Stimulated activated CD8-positive, alpha-beta memory T cell treated with anti-CD3 and anti-CD28 coated beads, Interleukin-15, amount 100 ng/mL, for 48 hours (primary cell): ENCODE data around the gene TDP1.
A peak's percentile ranks its signal among the peaks of the same experiment; 100 is the strongest.
"Not testable (repeated sequence)": the region's sequence is repeated elsewhere in the genome, so short reads cannot be mapped to it uniquely, and the experiment has no call there.

Source experiments
- DNase-seq, 2 donors: peaks; one replicate each; pipeline ENCODE4 v3.0.0-alpha.2; 2020; ENCODE audit warnings: low read depth in 2 of 2

Gene TDP1

DNA sequence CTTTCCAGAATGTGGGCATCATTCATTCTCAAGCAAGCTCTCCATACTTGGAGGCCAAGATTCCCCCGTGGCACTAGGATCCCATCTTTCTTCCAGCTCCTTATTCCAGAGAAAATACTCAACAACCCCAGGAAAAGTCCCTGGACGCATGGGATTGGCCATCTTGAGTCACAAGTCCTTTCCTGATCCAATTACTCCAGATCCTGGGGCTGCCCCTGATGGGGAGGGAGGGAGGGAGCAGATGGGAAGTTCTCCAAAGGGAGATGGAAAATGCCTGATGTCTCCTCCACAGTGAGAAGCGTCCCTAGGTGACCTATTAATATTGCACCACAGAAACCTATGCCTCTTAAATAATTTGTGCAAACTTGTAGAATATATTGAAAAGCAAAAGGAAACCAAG is 93.7 kb downstream of the TDP1 start:
- DNase-seq: no peak

DNA sequence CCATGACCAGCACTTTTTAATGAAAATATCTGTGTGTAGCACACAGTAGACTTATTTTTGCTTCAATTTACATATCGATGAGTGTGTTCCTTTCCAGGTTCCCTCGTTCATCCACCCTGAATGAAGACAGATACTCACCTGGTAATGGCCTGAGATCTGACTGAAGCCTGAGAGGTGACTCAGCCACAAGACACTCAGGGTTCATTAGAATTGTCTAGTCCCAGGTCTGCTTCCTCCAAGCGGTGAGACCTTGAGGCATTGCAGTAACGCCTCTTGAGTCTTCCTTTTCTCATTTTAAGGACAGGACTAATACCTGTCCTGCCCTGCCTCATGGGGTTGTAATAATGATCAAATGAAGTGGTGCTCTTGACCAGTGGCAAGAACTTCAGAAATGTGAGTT is 94.5 kb downstream of the TDP1 start:
- DNase-seq: no peak

DNA sequence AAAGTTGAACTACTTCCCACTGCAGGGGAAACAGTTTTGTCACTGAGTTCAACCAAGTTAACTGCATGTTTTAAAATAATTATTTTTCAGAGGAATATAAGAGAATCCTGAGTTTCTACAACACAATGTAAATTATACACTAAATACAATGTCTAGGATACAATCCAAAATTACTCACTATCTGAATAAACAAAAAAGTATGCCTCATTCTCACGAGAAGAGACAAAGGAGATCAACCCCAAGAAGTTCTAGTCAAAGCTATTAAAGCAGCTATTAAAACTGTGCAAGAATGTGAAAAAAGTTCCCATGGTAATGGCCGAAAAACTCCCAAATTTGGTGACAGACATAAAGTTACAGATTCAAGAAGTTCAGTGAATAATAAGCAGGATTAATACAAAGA is 97.3 kb downstream of the TDP1 start:
- DNase-seq: no peak

- no peak for DNase-seq
These were observed 99.1 kb downstream of the TDP1 start for GRCh38 chr14:90054803-90055202.

DNA sequence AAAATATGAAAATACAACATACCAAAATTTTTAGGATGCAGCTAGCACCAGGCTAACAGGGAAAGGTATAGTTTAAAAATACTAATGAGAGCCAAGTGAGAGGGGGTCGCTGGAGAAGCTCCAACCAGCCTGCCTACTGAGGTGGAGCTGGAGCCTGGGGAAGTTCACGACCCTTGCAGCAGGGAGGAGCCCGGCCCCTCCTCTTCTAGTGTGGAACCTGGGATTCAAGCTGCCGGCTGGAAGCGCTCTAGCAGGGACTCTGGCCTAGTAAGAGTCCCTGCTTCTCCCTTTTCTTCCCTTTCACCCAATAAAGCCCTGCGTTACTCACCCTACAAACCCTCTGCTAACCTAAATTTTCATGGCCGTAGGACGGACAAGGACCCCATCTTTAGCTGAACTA is 101.1 kb downstream of the TDP1 start:
- no peak for DNase-seq

GRCh38 chr14:90058876-90059458 is 103.2 kb downstream of the TDP1 start:
- no peak for DNase-seq

- peak; percentile 42 to 55 for DNase-seq
These were observed 104.7 kb downstream of the TDP1 start for GRCh38 chr14:90060312-90060964.

- DNase-seq: no peak
These were observed 105.4 kb downstream of the TDP1 start for GRCh38 chr14:90060965-90061684.

DNA sequence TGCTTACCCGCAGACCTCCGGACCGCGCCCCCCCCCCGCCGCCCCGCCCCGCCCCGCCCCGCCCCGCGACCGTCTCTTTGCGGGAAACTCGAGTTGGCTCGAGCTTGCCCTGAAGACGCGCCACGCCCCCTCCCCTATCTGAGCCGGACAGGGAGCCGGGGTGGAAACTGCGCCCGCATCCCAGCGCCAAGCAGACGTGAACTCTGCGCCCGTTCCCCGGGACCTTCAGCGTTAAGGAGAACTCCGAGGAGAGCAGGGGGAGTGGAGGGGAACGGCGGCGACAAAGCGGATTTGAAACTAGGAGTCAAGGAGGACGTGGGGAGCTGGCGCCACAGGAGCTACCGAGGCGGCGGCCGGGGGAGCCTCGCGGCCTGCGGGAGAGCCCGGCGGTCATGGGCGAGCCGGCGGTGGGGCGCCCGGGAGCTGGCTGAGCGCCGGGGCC is 106.0 kb downstream of the TDP1 start, which contains the start of gene KCNK13:
KCNK13 (plus strand) TSS at position 310 of the 442 bp plus-strand sequence. CDS start 212 bp downstream, outside the sequence.
- no peak for DNase-seq

GRCh38 chr14:90062127-90062794 is 106.5 kb downstream of the TDP1 start:
- no peak for DNase-seq

DNA sequence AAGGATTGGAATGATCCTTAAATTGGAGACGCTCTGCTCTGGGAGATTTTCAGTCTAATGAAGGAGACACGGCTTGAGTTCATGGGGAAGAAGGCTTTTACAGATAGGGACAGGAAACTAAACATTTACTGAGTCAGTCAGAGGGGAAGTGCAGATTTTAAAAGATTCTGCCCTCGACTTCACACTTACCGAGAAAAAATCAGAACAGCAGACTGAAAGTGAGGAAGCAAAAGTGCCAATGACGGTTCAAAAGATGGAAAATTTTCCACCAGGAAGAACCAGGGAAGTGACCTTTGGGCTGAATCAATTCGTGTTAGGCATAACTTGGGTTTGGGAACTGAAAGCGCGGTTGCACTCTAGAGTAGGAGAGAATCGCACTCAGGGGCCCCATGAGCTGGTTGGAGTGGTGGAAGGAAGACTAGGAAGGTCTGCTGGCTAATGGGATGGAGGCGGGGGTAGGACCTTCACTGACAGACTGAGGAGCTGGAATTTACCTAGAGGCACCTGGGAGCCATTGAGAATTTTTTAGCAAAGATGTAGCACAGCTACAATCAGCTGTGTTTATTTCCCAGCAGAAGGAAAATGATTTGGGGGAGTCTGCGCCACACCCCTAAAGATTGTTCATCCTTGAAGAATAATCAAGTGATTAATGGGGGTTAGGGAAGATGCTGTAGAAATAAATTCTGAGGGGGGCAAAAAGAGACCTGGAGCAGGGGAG is 107.3 kb downstream of the TDP1 start:
- no peak for DNase-seq

- no peak for DNase-seq
These were observed 116.6 kb downstream of the TDP1 start for GRCh38 chr14:90072350-90072749.

GRCh38 chr14:90079576-90079975 is 123.8 kb downstream of the TDP1 start:
- no peak for DNase-seq

- DNase-seq: no peak
These were observed 131.7 kb downstream of the TDP1 start for GRCh38 chr14:90087433-90087832.

DNA sequence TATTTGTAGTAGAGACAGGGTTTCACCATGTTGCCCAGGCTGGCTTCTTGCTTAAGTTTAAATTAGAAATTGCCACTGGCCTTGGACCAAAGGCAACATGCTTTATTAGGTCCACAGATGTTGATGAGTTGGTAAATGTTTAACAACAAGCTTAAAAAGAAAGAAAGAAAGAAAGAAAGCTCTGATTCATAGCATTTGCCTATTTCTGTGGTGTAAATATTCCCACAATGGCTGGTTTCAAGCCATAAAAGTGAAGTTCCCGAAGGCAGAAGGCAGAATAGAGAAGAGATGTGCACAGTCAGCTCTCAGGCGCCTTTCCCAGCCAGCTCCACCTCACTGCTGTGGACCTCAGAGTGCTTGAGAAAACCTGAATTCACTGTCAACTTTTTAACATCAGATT is 132.4 kb downstream of the TDP1 start:
- DNase-seq: no peak

DNA sequence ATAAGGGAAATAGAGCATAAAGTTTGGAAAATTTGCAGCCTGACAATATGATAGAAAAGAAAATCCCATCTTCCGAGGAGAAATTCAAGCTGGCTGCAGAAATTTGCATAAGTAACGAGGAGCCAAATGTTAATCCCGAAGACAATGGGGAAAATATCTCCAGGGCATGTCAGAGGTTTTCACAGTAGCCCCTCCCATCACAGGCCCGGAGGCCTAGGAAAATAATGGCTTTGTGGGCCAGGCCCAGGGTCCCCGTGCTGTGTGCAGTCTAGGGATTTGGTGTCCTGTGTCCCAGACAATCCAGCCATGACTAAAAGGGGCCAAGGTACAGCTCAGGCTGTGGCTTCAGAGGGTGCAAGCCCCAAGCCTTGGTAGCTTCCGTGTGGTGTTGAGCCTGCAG is 133.8 kb downstream of the TDP1 start:
- not testable (repeated sequence) for DNase-seq

DNA sequence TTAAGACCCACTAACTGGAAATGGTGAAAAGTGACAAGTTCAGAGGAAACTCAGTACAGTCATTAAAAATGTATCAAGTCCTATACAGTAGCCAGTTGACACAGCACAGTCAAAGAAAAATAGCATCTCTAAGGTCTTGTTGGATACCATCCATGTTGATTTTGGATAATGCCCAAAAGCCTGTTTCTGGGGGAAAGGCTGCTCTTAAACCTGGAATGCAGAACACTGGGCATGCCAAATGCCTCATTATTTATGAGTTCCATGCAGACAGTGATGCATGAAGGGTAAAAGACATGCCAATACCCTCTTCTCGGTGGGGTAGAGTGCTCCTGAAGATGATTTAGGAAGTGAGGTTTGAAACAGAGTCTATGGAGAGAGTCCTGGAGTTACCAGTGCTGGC is 135.7 kb downstream of the TDP1 start:
- DNase-seq: no peak

- no peak for DNase-seq
These were observed 138.3 kb downstream of the TDP1 start for GRCh38 chr14:90093942-90094595.
